Hypothalamus (tissue), 51 donors: Measurements from ENCODE around the gene DISC1.
A peak's percentile ranks its signal among the peaks of the same experiment; 100 is the strongest.

ENCODE experiments used
- DNase-seq, 51 donors: peaks; one replicate each; lab custom pipeline; 2025; lab: John Stamatoyannopoulos, UW

DISC1 gene

GRCh38 chr1:231842441-231842840, 215.9 kb downstream of the DISC1 start:
- no peak for DNase-seq

DNA sequence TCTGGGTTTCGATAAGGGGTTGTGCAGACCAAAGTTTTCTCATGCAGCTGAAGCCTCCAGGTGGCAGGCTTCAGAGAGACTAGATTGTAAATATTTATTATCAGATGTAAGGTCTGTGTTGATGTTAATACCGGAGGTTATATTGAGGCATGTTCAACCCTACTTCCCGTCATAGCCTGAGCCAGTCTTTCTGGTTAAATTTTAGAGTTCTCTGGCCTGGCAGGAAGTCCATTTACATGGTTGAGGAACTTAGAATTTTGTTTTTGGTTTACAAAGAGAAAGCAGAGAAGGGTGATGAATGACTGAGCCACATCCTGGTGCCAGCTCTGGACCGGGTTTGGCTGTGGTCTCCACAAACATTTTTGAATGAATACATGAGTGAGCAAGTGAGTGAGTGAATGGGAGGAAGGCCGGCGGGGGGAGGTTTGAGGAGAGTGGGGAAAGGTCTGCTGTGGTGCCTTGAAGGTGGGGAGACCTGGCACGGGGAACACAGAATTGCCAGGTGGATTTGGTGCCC, 218.5 kb downstream of the DISC1 start:
- DNase-seq = no peak

DNA sequence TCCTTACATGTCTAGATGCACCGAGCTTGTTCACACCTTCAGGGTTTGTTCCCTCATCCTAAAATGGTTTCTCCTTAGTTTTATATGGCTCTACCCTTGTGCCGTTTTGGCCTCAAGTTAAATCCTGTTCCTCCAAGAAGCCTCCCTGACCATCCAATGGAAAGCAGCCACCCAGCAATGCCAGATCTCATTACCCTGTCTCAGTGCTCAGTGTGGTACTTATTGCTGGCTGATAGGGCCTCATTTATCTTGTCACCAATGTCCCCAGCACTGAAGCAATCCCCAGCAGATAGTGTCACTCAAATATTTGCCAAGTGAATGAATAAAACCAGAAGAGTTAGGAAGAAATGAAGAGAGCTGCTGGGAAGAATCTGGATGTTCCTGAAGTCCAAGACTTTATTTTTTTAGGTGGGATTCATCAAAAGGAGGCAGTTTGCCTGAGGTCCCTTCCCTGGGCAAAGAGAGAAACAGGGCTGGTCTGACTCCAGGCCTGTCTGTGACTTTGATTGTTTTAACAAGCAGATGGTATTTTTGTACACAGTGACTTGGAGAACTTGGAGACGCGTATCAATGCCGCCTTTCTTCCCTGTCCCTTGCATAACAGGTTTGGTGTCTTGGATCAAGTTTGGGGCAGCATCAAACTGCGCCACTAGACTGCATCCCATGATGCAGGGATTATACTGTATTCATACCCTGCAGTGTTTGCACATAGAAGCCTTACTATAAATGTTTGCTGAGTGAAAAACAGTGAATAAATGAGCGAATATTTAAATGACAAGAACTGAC, 221.2 kb downstream of the DISC1 start:
- peak in 1 of 51 donors; percentile 1 for DNase-seq

- no peak for DNase-seq
These were observed 223.4 kb downstream of the DISC1 start for GRCh38 chr1:231849981-231850380.

DNA sequence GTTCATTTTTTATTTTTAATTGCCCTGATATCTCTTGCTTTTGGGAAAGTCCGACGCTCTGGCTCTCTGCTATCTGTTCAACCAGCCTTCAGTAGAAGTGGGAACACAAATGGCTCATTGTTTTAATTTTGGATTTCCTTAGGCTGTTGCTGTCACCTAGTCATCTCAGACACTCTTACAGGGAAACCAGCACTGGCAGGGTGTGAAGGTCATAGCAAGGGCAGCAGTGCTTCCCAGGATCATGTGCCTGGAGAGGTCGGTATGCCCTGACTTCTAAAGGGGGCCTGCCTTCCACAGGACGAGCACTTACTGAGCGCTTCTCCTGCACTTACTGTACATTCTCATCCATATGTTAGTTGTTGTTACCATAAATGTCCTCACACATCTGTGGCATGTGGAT, 224.2 kb downstream of the DISC1 start:
- no peak for DNase-seq

GRCh38 chr1:231853588-231854207, 227.1 kb downstream of the DISC1 start:
- DNase-seq = peak in 2 of 51 donors; percentile 2 to 3

DNA sequence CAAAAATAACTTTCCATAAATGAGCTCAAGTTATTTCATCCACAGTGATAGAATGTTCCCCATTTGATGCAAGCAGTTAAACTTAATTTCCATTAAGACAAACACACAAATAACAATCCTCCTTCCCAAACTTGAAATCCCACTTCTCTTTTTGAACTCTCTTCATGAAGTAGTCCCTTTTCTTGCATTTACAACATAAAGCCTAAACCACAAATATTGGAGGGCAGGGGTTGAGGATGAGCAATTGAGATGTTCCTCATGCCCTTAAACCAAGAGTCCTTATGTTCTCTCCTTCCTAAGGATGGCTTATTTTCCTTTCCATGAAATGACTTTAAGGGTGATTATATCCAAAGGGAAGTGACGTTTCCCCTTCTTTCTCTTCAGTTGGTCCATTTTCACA, 228.8 kb downstream of the DISC1 start:
- DNase-seq = no peak

GRCh38 chr1:231855926-231856325, 229.3 kb downstream of the DISC1 start:
- no peak for DNase-seq

DNA sequence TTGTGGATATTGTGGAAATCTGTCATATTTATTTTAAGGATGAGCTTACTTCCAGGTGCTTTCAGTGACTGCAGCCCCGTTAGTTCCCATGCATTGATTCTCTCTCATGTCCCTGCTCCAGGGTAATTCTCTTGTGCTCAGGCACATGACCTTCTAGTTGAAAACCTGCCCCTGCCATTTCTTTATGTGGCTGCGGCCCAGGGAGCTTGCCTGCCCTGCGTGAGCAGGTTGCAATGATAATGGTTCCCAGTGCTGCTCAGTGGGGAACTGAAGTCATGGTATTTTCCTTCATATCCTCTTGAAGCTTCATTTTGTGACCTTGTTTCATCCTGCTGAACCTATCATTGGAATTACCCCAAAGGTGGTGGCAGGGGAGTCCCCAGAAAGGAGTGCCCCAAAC, 229.8 kb downstream of the DISC1 start:
- DNase-seq = no peak

DNA sequence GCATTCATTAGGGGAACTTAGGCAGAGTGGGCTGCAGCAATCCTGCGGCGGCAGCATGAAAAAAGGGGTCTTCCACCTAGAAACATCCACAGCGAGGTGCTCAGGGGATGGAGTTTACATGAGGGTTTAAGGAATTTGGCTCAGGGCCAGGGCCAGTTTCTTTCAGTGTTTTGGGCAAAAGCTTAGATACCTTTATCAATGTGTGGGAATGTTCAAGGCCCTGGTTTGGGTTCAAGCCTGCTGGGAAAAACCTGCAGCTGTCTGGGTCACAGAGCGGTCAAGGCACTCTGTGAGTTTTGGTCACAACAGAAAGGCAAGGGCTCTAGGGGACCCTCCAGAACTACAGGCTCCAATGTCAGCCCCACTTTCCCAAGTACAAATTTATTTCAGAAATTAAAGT, 230.3 kb downstream of the DISC1 start:
- no peak for DNase-seq

DNA sequence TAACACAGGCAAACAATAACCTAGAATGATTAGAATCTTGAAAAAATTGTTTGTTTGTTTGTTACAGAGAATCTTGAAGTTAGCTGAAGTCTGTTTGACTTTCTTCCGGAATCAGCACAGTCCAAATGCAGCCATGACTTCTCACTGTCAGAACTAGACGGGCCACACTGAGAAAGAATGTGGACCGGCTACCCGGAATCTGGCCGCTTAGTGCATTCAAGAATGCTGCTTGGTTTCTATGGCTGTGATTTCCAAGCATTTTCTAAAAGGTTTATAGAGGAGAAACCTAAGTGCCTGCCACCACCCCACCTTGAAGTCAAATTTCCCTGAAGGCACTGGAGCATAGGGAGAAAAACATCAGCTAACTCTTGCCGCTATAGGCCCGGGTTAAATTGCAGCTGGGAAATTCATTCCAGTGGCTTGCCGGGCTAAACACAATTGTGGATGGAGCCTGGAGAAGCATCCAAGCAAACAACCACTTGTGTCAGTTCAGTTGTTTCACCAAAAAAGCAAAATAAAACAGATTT, 231.1 kb downstream of the DISC1 start:
- no peak for DNase-seq

DNA sequence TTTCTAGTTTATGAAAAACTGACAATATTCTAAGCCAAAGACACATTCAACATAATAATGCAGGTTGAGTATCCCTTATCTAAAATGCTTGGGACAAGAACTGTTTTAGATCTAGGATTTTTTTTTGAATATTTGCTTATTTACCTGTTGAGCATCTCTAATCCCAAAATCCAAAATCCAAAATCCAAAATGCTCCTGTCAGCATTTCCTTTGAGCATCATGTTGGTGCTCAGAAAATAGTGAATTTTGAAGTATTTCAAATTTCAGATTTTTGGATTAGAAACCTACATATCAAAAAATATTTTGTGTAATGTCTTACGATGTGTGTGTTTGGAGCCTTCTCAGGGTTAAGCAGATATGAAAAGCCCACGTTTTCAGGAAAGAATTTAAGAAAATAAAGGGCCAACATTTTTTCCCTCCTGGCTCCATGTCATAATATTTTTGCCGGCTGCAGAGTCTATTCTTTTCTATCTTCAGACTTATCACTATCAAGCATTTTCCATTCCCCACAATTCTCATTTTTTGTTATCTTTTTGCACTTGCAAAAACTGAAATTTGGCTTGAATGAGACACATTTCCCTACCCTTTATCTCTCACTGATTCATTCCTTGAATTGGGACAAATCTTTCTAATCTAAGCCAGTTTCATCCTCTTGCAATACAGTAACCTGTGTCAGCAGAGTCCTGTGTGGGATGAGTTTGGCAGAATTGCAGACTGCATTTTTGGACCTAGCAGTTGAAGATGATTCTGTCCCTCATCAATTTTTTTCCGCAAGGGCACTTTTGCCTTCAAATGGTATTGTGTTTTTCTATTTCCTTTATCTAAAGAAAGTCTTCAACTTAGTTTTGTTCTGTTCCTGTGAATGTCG, 233.9 kb downstream of the DISC1 start:
- no peak for DNase-seq

GRCh38 chr1:231861541-231862481, 235.2 kb downstream of the DISC1 start:
- DNase-seq = no peak

GRCh38 chr1:231862611-231863010, 236.0 kb downstream of the DISC1 start:
- no peak for DNase-seq

- no peak for DNase-seq
These were observed 238.7 kb downstream of the DISC1 start for GRCh38 chr1:231865331-231865730.

- peak in 29 of 51 donors; percentile 1 to 69 (median 29) for DNase-seq
These were observed 240.1 kb downstream of the DISC1 start for GRCh38 chr1:231866392-231867331.

DNA sequence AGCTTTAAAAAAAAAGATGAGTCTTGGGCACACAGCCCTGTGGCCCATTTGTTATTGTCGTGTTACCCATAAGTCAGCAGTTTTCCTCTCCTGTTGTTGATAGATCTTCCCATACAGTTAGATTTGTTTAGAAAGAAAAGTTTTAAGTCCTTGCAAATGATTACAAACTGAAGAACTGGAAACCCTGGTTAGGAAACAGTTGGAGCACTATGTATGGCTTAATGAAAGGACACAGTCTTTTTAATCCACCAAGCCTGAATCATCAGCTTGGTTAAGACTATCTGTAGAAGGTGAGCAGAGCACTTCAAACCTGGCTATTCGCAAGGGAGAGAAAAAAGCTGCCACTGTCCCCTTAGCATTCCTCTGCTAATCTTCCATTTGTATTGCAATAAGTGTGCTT, 241.0 kb downstream of the DISC1 start:
- no peak for DNase-seq

- DNase-seq = peak in 1 of 51 donors; percentile 8
These were observed 242.8 kb downstream of the DISC1 start for GRCh38 chr1:231869364-231869763.

- DNase-seq = no peak
These were observed 244.9 kb downstream of the DISC1 start for GRCh38 chr1:231871471-231871870.
